Measurements from ENCODE around the gene POLR1H.
"Not testable (repeated sequence)": the region's sequence is repeated elsewhere in the genome, so short reads cannot be mapped to it uniquely, and the experiment has no call there.

The POLR1H gene, protein sequence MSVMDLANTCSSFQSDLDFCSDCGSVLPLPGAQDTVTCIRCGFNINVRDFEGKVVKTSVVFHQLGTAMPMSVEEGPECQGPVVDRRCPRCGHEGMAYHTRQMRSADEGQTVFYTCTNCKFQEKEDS

DNA sequence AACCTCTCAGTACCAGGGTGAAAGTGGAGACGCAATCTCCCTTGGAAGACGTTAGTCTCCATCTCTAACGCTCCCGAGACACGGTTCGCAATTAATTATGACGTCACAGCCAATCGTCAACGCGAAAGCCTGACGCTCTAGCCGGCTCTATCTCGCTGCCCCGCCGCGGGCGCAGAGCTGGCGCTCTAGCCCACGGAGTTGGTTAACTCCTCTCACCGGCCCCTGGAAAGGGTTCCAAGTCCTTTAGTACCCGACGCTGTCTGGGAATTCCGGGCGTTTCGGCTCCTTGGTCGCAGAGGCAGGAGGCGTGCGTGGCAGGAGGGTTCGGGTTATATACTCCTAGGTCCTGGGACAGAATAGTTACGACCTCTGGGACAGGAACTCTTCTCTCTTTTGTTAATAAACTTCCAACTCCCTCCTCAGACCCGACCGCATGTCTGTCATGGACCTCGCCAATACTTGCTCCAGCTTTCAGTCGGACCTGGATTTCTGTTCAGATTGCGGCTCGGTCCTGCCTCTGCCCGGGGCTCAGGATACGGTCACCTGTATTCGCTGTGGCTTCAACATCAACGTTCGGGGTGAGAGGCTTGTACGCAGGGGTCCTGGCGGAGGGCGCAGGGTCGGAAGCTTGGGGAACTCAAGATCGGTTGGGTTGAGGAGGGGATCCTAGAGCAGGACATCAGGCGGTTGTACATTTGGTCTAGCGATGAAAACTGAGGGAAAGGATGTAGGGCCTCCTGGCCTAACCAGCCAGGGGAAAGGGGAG lies at the start of gene POLR1H:
Gene POLR1H, plus strand, starts transcription at position 174 of the 766 bp plus-strand sequence. Its CDS starts 260 bp downstream, at position 434.
- peak; percentile 98 for DNase-seq (ENCODE audit: low spot score)

DNA sequence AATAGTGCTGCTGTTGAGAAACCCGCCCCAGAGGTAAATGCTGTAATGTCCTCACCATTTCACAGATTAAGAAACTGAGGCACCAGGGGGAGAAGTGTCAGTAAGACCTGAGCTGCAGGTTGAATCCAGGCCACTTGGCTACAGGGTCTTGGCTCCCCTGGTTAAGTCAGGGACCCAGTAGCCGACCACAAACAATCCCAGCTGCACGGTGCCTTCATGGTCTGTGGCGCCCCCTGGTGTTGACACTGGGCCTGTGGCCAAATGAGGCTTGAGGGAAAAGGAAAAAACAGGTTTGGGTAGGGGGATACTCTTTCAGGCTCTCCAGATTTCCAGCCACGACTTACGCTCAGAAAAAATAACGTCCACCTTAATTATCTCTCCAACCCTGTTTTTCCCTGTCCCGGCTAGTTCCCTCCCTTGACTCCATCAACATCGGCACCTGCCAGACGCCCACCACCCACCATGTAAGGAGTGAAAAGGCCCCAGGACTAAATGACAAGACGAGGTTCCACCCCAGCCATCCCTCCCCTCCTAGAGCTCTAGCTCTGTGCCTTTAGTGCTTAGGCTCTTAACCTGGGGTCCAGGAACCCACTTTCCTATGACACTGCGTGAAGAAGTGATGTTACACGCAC lies 47.7 kb upstream of the POLR1H start:
- DNase-seq (ENCODE audit: low spot score): peak; percentile 42

DNA sequence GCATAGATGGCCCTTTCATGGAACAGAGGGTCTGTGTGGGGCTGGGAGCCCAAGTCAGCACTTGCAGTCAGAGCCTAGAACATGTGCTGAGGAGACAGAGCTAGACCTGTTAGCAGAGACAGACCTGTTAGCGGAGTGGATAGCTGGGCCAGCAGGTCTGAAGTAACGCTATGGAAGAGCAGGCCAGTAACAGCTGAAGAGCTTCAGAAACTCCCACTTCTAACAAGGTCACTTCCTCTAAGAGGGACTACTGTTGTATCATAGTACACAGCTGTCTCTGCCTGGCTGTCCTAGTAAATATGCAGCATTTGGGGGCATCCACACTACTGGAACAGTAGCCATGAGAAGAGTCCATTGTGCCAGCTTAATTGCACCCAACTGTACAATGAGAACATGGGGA lies 41.2 kb upstream of the POLR1H start:
- DNase-seq (ENCODE audit: low spot score): no peak

DNA sequence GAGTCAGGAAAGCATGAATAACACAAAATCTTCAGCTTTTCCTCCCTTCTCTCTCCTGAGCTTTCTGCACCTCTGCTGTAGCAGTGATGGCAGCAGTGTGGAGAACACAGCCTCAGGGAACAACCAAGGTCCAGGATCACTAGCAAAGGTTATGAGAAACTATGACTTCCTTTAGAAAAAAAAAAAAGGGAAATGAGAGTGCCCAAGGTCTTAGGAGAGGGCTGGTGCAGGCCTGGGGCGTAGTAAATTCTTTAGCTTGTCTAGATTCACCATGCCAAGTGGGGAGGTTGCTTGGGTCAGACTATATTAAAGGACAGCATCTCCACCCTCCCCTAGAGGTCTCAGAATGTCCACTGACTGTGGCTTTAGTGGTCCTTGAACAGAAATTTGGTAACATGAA lies 40.4 kb upstream of the POLR1H start:
- no peak for DNase-seq (ENCODE audit: low spot score)

DNA sequence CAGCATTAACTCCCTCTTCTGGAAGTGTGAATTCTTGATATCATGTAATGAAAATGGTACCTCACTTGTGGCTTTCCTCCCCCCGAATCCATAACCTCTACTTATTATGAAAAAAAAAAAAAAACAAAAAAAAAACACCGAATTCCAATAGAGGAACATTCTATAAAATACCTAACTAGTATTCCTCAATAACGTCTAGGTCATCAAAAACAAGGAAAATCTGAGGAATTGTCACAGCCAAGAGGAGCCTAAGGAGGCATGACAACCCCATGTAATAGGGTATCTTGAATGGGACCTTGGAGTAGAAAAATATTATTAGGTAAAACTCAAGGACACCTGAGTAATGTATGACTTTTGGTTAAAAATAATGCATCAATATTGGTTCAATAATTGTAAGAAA lies 38.9 kb upstream of the POLR1H start:
- no peak for DNase-seq (ENCODE audit: low spot score)

DNA sequence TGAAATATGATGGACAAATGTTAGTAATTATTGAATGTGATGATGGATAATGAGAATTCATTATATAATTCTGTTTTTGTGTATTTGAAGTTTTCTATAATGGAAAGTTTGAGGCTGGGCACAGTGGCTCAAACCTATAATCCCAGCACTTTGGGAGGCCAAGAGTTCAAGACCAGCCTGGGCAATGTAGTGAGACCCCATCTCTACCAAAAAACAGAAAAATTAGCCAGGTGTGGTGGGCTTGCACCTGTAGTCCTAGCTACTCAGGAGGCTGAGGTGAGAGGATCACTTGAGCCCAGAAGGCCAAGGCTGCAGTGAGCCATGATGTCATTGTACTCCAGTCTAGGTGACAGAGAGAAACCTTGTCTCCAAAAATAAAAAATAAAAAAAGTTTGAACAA lies 38.4 kb upstream of the POLR1H start:
- DNase-seq (ENCODE audit: low spot score): not testable (repeated sequence)

DNA sequence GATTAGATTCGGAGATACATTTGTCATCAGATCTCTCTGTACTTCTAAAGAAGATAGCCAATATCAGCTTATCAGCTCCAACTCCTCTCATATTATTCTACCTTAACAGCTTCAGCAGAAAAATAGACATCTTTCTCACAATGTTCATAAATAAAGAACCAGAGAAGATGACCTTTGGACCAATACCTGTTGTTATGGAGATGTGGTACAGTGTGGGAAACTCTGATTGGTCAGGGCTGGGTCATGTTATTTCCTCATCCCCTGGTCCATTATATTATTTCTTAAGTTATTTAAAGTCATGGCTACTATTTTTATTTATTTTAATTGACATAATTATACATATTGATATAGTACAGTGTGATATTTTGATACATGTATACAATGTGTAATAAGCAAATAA lies 35.9 kb upstream of the POLR1H start:
- no peak for DNase-seq (ENCODE audit: low spot score)

DNA sequence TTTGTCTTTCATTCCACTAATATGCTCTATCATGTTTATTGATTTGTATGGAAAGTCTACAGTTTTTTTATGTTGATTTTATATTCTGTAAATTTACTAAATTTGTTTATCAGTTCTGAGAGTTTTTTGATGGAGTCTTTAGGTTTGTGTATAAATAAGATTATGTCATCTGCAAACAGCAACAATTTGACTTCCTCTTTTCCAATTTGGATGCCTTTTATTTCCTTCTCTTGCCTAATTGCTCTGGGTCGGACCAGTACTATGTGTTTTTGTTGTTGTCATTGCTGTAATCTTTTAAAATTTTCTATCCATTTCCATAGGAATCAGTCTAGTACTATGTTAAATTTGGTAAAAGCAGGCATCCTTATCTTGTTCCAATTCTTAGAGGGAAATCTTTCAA lies 31.5 kb upstream of the POLR1H start:
- DNase-seq (ENCODE audit: low spot score): no peak

DNA sequence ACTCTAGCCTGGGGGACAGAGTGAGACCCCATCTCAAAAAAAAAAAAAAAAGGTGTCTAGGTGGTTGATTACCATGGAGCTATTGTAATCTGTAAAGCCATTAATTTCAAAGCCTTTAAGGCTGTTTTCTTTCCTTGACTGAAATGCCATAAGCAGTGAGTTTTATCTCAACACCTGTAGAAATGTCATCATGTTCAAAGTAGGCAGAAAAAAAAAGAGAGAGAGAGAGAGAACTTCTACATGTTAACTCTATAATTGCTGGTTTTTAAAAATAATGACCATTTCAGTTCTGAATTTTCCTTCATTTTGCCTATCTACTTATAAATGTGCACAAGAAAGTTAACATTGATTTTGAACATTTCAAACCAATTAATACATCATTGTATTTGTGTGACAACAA lies 29.7 kb upstream of the POLR1H start:
- no peak for DNase-seq (ENCODE audit: low spot score)

DNA sequence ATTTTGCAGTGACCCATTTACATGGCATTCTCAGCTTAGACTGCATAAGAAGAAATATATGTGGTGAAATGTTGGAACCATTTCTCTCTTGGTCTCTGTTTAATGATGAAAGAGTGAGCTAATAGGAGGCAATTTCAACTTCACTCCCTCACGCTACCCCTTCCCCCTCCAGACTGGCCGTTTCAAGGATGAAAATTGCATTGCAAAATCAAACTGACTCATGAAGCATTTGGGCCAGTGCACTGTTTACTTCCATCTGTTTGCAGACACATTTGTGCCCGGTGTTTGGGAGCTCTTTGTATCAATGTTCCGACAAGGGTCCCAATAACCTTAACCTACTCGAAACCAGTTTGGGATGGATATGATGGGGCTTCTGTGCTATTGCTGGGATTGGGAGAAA lies 27.6 kb upstream of the POLR1H start:
- not testable (repeated sequence) for DNase-seq (ENCODE audit: low spot score)

DNA sequence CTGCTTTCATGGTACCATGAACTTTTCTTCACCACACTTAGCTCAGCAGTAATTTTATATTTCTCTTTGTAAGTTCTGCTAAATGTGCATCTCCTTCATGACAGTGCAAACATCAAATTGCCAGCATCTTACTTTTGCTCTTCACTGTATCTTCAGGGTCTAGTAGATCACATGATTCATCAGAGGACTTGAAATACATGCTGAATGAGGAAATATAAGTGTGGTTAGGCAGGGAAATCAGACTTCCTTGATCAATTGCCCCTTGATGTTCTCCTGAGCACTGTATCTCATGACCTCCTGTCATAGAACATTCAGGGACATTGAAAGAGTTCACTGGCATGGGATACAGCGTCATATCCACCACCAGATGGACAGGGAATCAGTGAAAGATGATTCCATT lies 25.3 kb upstream of the POLR1H start:
- no peak for DNase-seq (ENCODE audit: low spot score)

DNA sequence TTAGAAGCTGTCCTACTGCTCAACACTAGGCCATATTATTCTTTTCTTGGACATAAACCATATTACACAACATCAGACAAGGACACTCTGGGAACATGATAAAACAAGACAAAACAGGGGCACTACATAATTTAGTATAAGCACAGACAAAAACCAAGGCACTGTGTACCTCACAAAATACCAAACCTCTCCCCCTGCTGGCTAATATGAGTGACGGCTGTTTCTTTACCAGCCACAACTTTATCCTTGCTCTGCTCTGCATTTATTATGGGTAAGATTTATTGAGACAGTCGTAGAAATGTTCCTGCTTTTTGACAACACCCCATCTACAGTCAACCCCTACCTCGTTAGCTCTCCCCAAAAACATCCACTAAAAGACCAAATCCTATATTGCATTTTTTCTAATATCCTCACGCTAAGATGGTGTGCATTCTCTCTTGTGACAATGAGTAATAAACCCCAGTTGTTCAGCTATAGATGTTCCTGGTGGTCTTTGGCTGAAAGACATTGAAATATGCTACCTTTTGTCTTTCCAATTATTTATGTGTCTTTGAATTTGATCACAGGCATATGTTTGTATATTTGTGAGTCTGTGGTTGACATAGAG lies 23.8 kb upstream of the POLR1H start:
- DNase-seq (ENCODE audit: low spot score): peak; percentile 13

DNA sequence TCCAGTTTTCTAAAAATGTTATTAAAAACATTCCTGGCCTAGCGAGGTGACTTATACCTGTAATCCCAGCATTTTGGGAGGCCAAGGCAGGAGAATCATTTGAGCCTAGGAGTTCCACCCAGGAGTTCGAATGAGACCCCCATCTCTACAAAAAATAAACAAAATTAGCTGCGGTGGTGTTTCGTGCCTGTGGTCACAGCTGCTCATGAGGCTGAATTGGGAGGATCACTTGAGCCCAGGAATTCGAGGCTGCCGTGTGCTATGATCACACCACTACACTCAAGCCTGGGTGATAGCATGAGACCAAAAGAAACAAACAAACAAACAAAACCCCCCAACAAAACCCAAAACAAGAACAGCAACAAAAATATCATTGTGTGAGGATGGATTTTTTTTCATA lies 19.8 kb upstream of the POLR1H start:
- no peak for DNase-seq (ENCODE audit: low spot score)

DNA sequence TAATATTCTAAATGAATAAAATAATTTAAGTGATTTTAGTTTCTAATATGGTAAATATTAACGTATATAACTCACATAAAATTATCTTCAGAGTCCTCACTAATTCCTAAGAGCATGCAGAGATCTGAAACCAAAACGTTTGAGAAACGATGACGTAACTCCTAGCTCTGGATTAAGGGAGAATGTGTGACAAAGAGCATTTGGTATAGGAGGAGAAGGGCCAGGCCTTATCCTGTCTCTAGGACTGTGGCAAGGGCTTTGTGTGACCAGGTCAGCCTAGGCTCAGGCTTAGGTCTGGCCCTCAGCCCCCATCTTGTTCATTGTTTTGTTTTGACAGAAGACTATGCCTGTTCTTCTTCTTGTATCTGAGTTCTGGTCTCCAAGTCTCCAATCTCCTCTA lies 19.2 kb upstream of the POLR1H start:
- no peak for DNase-seq (ENCODE audit: low spot score)

DNA sequence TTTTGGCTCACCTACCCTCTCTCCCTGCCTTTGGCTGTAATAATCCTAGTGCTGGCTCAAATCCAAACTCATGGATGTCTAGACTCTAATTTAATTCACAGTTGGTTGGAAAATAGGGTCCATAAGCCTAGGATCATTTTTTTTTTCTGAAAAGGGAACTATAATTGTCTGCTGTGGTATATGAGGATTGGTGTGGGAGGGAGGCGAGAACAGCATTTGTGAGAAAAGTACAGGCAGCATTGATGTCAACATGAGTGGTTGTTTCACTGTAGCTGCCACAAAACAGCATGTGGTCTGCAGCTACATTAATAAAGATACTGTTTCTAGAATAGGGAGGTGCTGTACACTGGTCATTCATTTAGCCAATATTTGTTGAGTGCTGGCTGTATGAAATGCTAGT lies 18.6 kb upstream of the POLR1H start:
- DNase-seq (ENCODE audit: low spot score): no peak

DNA sequence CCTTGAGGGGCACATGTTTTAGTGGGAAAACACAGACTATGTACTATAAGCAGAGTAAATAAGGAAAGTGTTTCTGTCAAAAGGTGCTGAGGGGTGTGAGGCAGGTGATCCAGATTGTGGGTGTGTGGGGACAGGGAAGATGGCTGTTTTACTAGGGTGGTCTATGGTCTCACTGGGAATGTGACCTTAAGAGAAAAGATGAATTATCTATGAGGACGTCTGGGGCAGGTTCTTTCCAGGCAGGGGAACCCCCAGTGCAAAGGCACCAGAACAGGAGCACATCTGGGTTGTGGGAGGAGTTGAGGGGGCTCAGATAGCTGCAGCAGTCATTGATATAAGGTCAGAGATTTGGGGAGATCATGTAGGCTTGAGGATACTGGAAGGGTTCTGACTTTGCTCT lies 18.2 kb upstream of the POLR1H start:
- no peak for DNase-seq (ENCODE audit: low spot score)

DNA sequence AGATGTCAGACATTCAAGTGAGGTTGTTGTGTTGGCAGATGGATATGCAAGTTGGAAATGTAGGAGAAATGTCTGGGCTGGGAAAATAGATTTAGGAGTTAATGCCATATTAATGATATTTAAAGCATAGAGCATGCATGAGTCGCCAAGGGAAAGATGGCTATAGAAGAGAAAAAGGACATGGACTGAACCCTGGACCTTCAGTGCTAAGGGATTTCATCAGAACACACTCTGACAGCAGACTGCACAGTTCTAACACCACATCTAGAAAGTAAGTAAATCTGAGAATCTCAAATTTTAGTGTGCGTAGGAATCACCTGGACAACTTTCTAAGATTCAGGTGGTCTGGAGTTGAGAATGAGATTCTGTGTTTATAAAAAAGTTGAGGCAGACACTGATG lies 17.3 kb upstream of the POLR1H start:
- no peak for DNase-seq (ENCODE audit: low spot score)

DNA sequence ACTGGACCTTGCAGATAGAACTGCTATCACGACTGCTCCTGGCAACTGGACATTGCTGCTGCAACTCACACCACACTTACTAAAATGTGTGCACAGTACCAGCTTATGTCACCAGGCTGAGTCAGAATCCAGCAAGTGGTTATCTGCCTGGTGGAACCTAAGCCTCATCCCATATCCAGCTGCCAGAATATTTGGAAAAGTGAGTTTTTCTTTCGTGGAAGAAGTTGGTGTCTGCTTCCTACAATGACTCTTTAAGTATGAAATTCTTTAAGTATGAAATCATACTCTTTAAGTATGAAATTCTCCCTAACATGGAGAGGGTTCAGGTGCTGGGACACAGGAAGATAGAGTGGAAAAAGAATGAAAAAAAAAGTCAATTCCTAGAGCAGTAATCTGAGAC lies 16.4 kb upstream of the POLR1H start:
- no peak for DNase-seq (ENCODE audit: low spot score)

DNA sequence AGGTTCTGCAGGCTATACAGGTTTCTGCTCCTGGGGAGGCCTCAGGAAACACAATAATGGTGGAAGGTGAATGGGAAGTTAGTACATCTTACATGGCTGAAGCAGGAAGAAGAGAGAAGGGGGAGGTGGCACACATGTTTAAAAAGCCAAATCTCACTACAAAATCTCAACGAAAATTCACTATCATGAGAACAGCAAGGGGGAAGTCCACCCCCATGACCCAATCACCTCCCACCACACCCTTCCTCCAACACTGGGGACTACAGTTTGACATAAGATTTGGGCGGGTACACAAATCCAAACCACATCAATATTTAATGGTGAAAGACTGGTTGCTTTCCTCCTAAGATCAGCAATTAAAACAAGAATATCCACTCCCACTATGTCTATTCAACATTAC lies 13.8 kb upstream of the POLR1H start:
- DNase-seq (ENCODE audit: low spot score): no peak

DNA sequence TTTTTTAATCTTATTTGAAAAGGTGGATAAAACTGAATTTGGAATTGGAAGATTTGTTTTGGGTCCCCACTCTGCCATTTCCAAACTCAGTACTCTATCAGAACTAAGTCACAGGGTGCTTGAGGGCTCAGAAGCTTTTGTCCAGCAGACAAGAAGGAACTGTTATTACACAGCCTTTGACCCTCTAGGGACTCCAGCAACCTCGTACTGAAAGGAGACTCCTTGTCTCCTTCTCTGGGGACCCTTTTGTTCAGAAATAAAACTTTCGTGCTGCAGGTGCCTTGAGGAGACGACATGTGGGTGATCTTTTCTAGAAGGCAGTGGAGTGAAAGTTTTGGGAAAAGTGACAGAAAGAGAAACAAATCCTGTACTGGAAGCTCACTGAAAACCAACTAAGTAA lies 7.4 kb upstream of the POLR1H start:
- DNase-seq (ENCODE audit: low spot score): no peak

DNA sequence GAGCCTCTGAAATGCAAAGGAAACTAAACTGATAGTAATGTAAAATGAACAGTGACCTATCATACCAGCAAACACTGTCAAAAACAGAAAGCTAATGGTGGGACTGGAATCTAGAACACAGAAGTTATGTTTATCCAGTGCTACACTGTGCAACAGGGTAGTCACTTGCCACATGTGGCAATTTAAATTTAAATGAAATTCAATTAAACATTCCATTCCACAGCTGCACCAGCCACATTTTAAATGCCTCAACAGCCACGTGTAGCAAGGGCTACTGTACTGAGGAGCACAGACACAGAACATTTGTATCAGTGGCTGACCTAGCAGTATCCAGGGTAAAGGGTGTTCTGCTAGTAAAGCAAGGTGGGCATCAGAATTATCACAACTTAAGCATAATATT lies 5.6 kb upstream of the POLR1H start:
- no peak for DNase-seq (ENCODE audit: low spot score)

DNA sequence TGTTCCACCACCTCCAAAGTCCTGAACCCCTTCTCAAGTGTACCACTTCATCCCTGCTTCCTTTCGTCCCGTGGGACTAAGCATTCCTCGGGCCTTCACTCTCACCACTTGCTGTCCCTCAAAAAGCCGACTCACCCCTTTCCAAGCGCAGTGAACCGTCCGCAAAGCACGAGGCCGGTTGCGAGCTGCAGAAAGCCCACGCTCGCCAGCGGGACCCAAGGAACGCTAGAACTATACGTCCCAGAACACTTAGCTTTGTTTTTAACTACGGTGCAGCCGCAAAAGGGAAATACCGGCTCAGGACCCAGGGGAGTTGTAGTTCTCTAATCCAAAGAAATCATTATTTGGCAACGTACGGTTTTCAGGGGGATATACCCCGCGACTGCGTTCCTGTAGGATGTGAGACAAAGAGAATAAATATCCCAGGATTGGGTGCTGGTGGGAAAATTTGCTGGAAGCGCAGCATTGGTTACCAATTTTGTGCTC lies 416 bp upstream of the POLR1H start:
- DNase-seq (ENCODE audit: low spot score): no peak

DNA sequence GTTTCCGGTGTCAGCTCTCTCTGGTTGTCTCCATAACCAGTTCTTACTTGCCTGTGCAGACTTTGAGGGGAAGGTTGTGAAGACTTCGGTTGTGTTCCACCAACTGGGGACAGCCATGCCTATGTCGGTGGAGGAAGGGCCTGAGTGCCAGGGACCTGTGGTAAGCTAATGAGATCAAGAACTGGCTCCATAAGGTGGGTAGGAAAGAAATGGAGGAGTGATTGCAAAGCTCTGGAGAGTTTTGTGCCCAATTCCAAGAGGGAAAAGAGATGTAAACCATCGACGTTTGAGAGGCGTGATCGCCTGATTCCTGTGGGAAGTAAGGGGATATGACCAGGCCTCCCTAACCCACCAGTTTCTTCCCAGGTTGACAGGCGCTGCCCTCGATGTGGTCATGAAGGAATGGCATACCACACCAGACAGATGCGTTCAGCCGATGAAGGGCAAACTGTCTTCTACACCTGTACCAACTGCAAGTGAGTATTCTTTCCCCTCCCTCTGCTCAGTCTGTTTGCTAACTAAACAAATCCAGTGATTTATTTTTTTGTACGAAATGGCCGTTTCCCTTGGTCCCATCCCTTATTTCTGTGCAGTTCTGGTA lies 893 bp downstream of the POLR1H start:
- DNase-seq (ENCODE audit: low spot score): peak; percentile 38
